Memory B cell (primary cell): ENCODE results near the gene PGP.

Source experiments
- ATAC-seq: fragments of 150-1000 bp; cut with Tn5 transposase; 2 replicates; pipeline ENCODE4 v1.10.0; 2021; ENCODE audit warnings: low read depth, mild to moderate bottlenecking, moderate library complexity
- DNase-seq, 2 donors: peaks; one replicate each; pipeline ENCODE4 v3.0.0; 2022; ENCODE audit warnings: low spot score in 2 of 2
- H3K27ac Mint-ChIP-seq: one replicate; pipeline ENCODE4 v1.8.0; 2022; ENCODE audit warnings: mild to moderate bottlenecking, moderate library complexity, mixed read lengths
- H3K27me3 Mint-ChIP-seq: one replicate; pipeline ENCODE4 v1.8.0; 2022; ENCODE audit warnings: mixed read lengths
- H3K36me3 Mint-ChIP-seq: one replicate; pipeline ENCODE4 v1.8.0; 2022; ENCODE audit warnings: mild to moderate bottlenecking, mixed read lengths
- H3K4me1 Mint-ChIP-seq: one replicate; pipeline ENCODE4 v1.8.0; 2022; ENCODE audit warnings: mixed read lengths
- H3K4me3 Mint-ChIP-seq: one replicate; pipeline ENCODE4 v1.8.0; 2022; ENCODE audit warnings: mild to moderate bottlenecking, moderate library complexity, mixed read lengths
- H3K9me3 Mint-ChIP-seq: one replicate; pipeline ENCODE4 v1.8.0; 2022; ENCODE audit warnings: mixed read lengths

Gene PGP

DNA sequence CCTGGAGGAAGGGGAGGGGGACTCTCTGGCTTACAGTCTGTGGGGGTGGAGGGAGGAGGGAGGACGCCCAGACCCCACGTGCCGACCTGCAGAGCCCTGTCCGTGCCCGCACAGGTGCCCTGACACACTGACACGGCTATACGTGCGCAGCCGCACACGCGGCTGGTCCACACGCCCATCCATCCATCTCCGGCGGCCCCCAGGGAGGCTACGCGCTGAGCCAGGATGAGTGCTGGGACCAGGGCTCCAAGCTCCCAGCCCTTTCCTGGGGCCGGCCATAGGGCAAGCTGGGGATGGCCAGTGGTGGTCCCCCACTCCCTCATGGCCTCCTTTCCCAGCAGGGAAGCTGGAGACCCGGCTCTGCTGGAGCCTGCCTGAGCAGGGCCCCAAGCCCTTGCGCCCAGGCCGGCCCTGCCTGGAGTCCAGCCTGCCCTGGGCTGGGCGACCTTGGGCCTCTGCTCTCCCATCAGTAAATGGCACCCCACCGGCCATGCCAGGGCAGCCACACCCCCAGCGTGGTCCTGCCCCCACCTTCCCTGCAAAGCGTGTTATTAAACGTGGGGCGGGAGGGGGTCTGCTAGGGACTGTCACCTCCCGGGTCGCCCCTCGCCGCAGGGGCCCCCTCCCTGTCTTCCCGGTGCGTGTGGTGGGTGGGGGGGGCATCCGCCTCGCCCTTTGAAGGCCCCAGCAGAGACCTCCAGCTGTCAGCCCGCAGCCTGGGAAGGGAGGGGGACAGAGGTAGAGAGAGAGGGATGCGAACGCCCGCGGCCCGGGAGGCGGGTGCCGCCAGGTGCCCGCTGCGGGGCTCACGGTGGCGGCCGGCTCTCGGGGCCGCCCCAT is 19.1 kb downstream of the PGP start:
- DNase-seq (no peak), ATAC-seq (peak; percentile 28)
- Mint-ChIP-seq H3K4me3 (peak overlapping the region; percentile 64), H3K27me3 (peaks cover 17% of the 10 kb centered on the region), H3K4me1 (peaks cover 8% of the 10 kb centered on the region), H3K36me3 (no peaks in the 10 kb centered on the region), H3K27ac (no peak overlapping the region), H3K9me3 (no peaks in the 10 kb centered on the region)

DNA sequence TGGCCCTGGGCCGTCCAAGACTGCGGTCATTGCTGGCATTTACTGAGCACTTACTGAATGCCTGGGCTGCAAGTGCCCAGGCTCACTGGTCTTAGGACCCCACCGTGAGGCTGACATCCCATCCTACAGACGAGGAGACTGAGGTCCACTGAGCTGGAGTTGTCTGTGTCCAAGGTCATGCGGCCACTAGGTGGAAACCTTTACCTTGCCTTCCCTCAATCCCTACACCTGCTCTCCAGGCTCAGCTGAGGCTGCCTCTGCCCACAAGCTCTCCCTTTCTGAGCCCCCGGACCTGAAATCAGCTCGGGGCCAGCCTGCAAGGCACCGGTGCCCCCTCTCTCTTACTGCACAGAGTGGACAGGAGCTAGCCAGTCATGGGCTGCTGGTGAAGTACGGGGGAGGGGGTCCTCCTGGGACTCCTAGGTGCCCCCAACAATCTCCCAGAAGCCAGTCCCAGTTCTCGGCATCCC is 19.8 kb downstream of the PGP start:
- Mint-ChIP-seq H3K36me3 (no peaks in the 10 kb centered on the region), H3K27ac (no peak overlapping the region), H3K9me3 (no peaks in the 10 kb centered on the region), H3K4me3 (peak overlapping the region; percentile 27), H3K27me3 (peaks cover 17% of the 10 kb centered on the region), H3K4me1 (peaks cover 8% of the 10 kb centered on the region)
- DNase-seq (peak; percentile 51 to 52), ATAC-seq (peak; percentile 86)

GRCh38 chr16:2194166-2194834 is 20.3 kb downstream of the PGP start:
- H3K4me3 Mint-ChIP-seq = no peak overlapping the region

GRCh38 chr16:2191446-2191706 is 23.3 kb downstream of the PGP start:
- Mint-ChIP-seq H3K36me3 (no peaks in the 10 kb centered on the region), H3K4me1 (peaks cover 4% of the 10 kb centered on the region), H3K27me3 (peaks cover 12% of the 10 kb centered on the region), H3K9me3 (no peaks in the 10 kb centered on the region), H3K4me3 (no peak overlapping the region), H3K27ac (no peak overlapping the region)
- no peak for DNase-seq
- no peak for ATAC-seq

More at GRCh38 chr16:2194166-2194834, 20.3 kb downstream of the PGP start:
- no peak for DNase-seq
- Mint-ChIP-seq H3K9me3 (no peaks in the 10 kb centered on the region), H3K4me1 (peaks cover 8% of the 10 kb centered on the region), H3K36me3 (no peaks in the 10 kb centered on the region), H3K27ac (no peak overlapping the region), H3K27me3 (peaks cover 17% of the 10 kb centered on the region)
- no peak for ATAC-seq

DNA sequence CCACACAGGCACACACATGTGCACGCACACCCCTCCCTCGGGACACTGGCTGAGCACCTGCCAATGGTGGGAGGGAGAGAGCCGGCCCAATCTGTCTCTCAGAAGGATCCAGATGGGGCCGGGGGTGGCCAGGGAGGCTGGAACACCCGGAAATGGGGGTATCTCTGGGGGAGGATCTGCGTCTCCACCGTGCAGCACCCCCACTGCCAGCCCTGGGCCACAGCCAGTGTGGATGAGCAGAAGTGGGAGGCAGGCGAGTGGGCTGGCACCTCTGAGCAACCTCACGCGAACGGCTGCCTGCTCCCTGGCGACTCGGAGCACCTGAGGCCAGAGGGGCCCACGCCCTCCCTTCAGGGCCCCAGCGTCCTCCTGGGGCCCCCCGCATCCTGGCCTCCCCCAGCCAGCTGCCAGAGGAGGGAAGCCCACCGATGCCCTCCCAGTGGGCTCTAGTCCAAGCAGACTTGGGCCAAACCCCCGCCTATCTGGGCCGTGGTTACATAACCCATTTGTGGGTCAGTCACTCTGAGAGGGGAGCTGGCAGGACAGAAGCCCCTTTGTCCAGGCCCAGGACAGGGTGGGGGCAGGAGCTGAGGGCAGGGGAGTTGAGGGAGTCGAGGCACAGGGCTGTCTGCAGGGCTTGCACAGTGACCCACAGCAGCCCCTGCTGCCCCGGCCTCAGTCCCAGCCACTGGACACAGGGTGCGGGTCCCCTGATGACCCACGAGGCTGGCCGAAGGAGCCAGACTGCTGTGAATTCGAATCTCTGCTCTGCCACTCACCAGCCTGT is 23.8 kb downstream of the PGP start:
- H3K27ac Mint-ChIP-seq = no peak overlapping the region
- peaks cover 12% of the 10 kb centered on the region for H3K27me3 Mint-ChIP-seq
- H3K9me3 Mint-ChIP-seq = no peaks in the 10 kb centered on the region
- H3K4me3 Mint-ChIP-seq = no peak overlapping the region
- no peak for ATAC-seq
- H3K4me1 Mint-ChIP-seq = peaks cover 4% of the 10 kb centered on the region
- no peaks in the 10 kb centered on the region for H3K36me3 Mint-ChIP-seq
- DNase-seq = no peak

GRCh38 chr16:2190002-2190658 is 24.5 kb downstream of the PGP start:
- Mint-ChIP-seq H3K36me3 (no peaks in the 10 kb centered on the region), H3K4me1 (peaks cover 4% of the 10 kb centered on the region), H3K4me3 (no peak overlapping the region)

DNA sequence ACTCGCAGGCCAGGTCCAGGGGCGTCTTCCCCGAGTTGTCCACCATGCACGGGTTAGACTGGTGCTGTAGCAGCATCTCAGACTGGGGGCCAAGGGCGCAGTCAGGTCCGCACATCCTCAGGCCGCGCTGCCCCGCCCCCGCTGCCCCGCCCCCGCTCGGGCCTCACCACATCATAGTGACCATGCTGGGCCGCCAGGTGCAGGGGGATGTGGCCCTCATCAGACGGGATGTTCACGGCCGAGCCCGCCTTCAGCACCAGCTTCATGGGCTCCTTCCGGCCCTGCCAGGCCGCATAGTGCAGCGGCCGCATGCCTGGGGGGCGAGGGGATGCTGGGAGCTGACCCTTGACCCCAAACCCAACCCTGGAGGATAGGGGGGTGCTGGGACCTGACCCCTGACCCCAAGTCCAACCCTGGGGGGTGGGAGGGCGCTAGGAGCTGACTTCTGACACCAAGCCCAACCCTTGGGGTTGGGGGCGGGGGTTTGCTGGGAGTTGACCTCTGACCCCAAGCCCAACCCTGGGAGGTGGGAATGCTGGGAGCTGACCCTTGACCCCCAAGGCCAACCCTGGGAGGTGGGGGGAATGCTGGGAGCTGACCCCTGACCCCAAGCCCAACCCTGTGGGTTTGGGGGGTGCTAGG is 25.3 kb downstream of the PGP start:
- ATAC-seq = no peak
- Mint-ChIP-seq H3K9me3 (no peaks in the 10 kb centered on the region), H3K4me1 (peaks cover 3% of the 10 kb centered on the region), H3K36me3 (no peaks in the 10 kb centered on the region), H3K27me3 (peaks cover 8% of the 10 kb centered on the region), H3K27ac (no peak overlapping the region), H3K4me3 (no peak overlapping the region)
- no peak for DNase-seq

More at GRCh38 chr16:2190002-2190658, 24.5 kb downstream of the PGP start:
- ATAC-seq = no peak
- no peak for DNase-seq
- Mint-ChIP-seq H3K27me3 (peaks cover 12% of the 10 kb centered on the region), H3K27ac (no peak overlapping the region), H3K9me3 (no peaks in the 10 kb centered on the region)

DNA sequence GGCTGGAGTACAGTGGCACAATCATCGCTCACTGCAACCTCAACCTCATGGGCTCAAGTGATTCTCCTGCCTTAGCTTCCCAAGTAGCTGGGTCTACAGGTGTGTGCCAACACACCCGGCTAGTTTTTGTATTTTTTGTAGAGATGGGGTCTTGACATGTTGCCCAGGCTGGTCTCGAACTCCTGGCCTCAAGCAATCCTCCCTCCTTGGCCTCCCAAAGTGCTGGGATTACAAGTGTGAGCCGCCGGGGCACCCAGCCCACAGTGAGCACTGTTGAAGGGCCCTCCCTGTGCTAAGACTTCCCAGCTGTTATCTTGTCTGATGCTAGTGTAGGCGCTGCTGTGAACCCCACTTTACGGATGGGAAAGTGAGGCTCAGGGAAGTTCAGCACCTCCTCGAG is 26.2 kb downstream of the PGP start:
- H3K9me3 Mint-ChIP-seq = no peaks in the 10 kb centered on the region
- ATAC-seq (no peak), DNase-seq (no peak)
- no peak overlapping the region for H3K27ac Mint-ChIP-seq
- H3K36me3 Mint-ChIP-seq = no peaks in the 10 kb centered on the region
- H3K27me3 Mint-ChIP-seq = peaks cover 5% of the 10 kb centered on the region
- no peak overlapping the region for H3K4me3 Mint-ChIP-seq
- peaks cover 6% of the 10 kb centered on the region for H3K4me1 Mint-ChIP-seq

DNA sequence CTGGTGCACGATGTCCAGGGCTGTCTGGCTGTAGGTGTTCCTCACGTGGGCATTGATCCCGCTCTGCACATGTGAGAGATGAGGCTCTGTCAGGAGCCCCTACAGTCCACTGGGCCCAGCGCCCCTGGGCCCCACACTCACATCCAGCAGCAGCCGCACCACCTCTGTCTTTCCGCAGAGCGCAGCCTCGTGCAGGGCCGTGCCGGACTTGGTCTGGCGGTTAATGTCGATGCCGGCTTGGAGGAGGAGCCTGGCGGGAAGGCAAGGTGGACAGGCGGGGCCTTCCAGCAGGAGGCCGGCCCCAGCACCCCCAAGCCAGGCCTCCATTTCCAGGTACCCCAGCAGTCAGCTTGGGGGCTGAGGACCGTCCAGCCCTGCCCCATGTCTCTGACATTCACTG is 27.4 kb downstream of the PGP start:
- Mint-ChIP-seq H3K36me3 (no peaks in the 10 kb centered on the region), H3K4me3 (no peak overlapping the region), H3K27me3 (no peaks in the 10 kb centered on the region), H3K9me3 (no peaks in the 10 kb centered on the region), H3K27ac (no peak overlapping the region), H3K4me1 (peaks cover 10% of the 10 kb centered on the region)
- ATAC-seq (no peak), DNase-seq (no peak)

DNA sequence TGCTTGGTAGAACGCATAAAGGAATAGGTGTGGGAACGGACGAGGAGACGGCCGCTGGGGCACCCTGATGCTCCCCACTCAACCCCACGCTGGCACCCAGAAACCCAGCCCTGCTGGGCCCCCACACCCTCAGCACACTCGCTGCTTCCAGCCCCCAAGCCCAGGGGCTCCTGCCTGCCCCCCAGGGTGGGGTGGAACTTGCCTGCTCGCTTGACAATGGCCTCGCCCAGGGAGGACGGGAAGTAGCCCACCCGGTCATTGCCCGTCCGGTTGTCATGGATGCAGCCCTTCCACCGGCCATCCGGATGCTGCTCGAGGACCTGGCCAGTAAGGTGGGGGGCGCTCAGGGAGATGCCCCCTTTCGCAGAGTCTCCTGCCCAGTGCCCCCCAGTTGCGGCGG is 28.1 kb downstream of the PGP start:
- DNase-seq (no peak), ATAC-seq (no peak)
- H3K4me1 Mint-ChIP-seq = peaks cover 10% of the 10 kb centered on the region
- no peak overlapping the region for H3K4me3 Mint-ChIP-seq
- H3K27ac Mint-ChIP-seq = no peak overlapping the region
- H3K9me3 Mint-ChIP-seq = no peaks in the 10 kb centered on the region
- no peaks in the 10 kb centered on the region for H3K36me3 Mint-ChIP-seq
- H3K27me3 Mint-ChIP-seq = no peaks in the 10 kb centered on the region

- H3K36me3 Mint-ChIP-seq = no peaks in the 10 kb centered on the region
- H3K4me1 Mint-ChIP-seq = peaks cover 10% of the 10 kb centered on the region
- no peak overlapping the region for H3K27ac Mint-ChIP-seq
- ATAC-seq = no peak
- no peak for DNase-seq
- no peaks in the 10 kb centered on the region for H3K27me3 Mint-ChIP-seq
- no peaks in the 10 kb centered on the region for H3K9me3 Mint-ChIP-seq
- no peak overlapping the region for H3K4me3 Mint-ChIP-seq
Observed at GRCh38 chr16:2186064-2186463, 28.6 kb downstream of the PGP start.

GRCh38 chr16:2184962-2185361 is 29.7 kb downstream of the PGP start:
- ATAC-seq (no peak), DNase-seq (no peak)
- no peaks in the 10 kb centered on the region for H3K27me3 Mint-ChIP-seq
- H3K9me3 Mint-ChIP-seq = no peaks in the 10 kb centered on the region
- no peaks in the 10 kb centered on the region for H3K36me3 Mint-ChIP-seq
- H3K4me3 Mint-ChIP-seq = no peak overlapping the region
- H3K27ac Mint-ChIP-seq = no peak overlapping the region
- peaks cover 10% of the 10 kb centered on the region for H3K4me1 Mint-ChIP-seq

DNA sequence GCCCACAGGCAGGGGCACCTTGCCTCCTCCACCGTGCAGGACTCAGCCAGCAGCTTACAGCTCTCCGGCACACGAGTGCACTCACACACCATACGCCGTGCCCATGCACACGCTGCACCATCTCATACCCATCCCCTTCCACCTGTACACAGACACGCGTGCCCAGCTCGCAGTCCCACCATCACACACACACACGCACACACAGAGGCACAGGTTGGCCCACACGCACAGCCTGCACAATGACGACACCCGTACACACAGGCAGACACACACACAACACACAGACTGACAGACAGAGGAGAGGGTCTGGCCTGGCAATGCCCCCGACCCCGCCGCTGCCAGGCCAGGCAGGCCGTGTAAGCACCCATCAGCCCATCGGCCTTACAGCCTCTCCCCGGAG is 30.3 kb downstream of the PGP start:
- no peak for ATAC-seq
- no peaks in the 10 kb centered on the region for H3K9me3 Mint-ChIP-seq
- H3K27me3 Mint-ChIP-seq = no peaks in the 10 kb centered on the region
- H3K4me1 Mint-ChIP-seq = peaks cover 10% of the 10 kb centered on the region
- no peaks in the 10 kb centered on the region for H3K36me3 Mint-ChIP-seq
- DNase-seq = no peak
- H3K27ac Mint-ChIP-seq = no peak overlapping the region
- H3K4me3 Mint-ChIP-seq = peak overlapping the region; percentile 0
